NOMO-1 (cell line): ENCODE measurements around the gene SIAH1.
"Not testable (repeated sequence)": the region's sequence is repeated elsewhere in the genome, so short reads cannot be mapped to it uniquely, and the experiment has no call there.

ENCODE experiments used
- DNase-seq, 2 experiments: peaks; one replicate each; lab custom pipeline; 2025; ENCODE audit not compliant: unreplicated experiment in 2 of 2; lab: John Stamatoyannopoulos, UW

Gene SIAH1

DNA sequence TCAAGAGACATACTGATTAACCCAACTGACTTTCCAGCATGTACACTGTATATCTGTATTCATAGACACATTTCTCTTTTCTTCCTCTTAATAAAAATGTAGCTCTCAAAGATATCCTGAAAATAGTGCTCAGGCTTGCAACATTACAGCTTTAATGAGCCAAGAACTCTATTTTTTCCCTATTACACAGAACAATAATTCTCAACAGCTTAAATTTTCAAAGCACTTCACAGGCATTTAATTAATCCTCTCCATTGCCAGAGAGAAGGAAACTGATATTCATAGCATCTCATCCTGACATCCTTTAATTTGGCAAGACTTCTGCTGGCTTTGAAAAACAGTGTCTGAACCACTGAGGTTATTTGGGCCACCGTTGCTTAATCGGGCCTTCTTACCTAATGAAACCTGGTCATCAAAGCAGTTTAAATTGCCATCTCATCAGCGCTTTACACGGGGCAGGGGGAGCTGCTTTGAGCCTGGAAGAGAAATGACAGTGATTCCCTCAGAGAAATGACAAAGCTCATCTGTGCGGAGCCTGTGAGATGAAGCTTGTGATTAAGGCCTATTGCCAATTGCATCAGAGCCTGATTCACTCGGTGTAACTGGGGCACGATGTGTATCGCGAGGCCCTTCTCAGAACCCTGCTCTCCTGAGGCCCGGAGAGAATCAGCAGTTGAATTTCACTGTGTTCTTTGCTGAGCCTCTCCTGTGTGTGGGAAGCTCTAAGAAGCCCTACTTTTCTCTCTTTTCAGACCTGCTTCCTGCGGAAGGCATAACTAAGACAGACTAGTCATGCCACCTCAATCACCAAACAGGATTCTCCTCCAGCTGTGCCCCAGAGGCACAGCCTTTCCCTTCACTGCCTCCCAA lies 8.5 kb upstream of the SIAH1 start:
- DNase-seq, result no peak

DNA sequence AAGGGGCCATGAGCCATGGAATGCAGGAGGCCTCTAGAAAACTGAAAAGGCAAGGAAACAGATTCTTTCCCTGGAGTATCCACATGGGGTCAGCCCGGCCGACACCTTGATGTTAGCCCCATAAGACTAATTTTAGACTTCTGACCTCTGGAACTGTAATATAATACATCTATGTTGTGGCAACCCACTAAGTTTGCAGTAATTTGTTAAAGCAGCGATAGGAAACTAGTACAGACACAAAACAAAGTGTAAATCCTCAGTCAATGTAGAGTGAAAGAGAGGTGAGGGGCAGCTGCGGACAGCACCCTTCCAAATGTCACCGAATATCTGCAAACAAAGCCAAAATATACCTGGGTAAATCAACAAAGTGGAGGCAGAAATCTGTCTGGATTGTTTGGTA lies 7.2 kb upstream of the SIAH1 start:
- no peak for DNase-seq

DNA sequence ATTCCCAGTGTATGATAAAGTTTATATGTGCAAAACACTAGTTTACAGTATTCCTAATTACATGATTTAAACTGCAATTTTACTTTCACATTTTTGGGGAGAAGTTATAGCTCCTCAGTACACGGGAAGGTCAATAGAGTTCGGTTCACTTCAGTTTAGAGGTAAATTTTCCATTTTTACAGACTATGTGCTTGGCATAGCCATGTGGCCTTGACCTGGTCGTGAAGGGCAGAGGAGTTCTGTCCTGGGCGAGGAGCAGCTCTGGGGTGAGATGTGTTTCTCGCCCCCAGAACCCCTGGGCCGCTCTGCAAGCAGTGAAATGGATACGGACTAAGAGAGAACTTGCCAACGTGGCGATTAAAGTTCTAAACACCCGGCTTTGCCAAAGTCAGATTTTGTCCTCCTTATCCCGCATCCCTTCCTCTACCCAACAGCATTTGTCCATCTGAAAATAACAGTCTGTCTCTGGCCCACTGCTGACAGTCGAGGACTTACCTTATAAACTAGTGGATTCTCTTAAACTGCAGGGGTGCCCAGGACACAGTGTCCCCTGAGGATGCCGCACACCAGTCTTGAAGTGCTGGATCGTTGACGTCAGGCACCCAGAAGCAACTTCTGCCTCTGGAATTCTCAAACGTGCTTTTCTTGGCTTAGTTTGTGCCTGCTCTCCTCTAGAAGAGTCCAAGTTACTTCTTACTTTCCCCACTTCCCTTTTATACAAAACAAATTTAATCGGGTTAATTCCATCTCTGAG lies 1.5 kb upstream of the SIAH1 start:
- DNase-seq, result no peak

DNA sequence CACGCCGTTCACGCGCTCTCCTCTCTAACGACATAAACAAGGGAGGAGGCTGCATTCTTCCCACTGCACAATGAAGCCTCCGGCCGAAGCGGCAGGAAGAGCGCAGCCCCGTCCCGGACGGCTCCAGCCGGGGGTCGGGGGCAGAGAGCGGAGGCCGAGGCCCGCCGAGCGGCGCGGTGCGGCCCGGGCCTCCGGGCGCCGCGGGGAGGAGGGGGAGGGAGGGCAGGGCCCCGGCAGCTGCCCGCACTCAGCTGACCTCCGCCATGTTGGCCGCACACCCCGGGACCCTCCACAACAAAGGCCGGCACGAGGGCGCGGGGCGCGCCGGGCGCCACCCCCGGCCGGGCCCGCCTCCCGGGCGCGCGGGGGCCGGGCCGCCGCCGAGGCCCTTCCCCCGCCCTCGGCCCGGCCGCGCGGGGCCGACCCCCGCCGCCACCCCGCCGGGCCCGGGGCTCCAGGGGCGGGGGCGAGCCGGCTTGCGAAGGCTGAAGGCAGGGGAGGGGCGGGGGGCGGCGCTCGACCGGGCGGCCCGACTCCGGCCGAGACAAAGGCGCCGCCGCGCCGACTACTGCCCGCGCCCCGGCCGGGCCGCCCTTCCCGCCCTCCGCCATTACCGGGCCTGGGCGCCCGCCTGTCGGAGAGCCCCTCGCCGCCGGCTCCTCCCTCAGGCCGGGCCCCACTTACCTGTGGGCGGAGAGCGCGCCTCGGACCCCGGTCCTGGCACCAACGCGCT lies 527 bp downstream of the SIAH1 start:
- DNase-seq, result peak; percentile 20 to 38

DNA sequence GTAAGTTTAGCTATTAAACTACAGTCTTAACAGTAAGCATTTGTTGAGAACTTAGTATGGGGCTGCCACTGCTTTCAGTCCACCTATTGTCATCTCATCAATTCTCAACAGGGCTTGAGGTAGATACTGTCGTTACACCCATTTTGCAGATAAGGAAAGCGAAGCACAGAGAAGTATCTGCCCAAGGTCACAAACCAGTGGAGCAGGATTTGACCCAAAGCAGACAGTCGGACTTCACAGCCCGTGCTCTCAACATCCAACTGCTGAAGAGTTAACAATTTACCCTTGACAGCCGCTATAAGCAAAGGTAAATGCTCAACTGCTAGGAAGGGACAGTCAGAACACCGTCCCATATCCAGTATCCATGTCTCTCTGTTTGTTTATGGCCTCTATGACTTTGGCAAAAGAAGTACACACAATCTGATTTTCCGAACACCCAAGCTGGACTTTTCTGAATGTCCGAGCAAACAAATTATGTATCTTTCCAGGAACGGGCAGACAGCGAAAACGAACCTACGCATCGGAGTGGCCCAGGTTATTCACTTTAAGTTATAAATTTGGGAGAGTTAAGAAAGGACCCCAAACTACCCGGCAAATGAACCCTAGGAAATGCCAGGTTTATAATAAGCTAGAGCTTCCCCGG lies 1.2 kb downstream of the SIAH1 start:
- DNase-seq, result peak in 1 of 2 experiments; percentile 33

DNA sequence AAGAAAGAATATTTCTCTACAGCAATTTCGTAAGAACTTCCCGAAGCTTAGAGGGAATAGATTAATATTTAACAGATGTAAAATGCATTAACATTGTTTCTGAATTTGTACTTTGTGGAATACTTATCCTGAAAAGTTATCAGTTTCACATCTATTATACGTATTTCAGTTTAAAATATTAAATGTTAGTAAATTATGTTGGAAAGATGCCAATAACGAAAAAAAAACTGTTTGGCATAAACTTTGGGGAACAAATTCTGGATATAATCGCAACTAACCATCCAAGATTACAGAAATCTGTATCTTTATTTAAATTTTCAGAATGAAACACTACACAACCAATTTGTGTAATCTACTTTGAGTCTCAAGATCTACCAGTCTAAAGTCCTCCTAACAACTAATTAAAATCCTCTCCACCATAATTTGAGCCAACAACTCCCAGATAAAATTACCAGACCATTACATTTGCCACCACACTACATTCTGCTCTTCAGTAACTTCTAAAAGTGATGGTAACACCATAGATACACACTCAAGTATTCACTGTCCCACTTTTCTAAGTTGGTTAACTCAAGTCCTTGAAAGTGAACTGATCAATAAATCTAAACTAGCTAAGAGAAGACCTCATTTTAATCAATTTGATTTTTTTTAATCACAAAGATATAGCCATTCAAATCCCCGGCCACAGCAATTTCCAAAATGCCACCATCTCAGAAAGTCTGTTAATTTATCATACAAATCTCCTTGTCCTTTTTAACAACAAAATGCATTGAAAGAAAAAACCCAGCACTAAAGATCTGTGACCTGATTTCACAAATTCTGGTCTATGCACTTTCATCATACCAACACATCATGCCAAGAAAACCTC lies 2.0 kb downstream of the SIAH1 start:
- no peak for DNase-seq

DNA sequence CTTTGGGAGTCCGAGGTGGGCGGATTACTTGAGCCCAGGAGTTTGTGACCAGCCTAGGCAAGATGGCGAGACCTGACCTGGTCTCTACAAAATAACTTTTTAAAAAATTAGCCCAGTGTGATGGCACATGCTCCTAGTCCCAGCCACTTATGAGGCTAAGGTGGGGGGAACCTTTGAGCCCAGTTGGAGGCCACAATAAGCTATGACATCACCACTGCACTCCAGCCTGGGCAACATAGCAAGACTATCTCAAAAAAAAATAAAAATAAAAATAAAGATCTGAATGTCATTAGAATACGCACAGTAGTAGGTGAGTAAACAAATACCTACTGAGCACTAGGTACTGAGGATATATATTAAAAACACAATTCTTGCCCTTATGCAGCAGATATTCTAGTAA lies 3.1 kb downstream of the SIAH1 start:
- DNase-seq, result no peak

DNA sequence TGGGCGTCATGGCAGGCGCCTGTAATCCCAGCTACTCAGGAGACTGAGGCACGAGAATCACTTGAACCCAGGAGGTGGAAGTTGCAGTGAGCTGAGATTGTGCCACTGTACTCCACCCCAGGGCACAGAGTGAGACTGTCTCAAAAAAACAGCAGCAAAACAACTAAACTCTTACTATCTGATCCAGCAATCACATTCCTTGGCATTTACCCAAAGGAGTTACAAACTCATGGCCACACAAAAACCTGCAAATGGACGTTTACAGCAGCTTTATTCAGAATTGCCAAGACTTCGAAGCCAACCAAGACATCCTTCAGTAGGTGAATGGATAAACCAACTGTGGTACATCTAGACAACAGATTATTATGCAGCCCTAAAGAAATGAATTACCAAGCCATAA lies 4.0 kb downstream of the SIAH1 start:
- no peak for DNase-seq

DNA sequence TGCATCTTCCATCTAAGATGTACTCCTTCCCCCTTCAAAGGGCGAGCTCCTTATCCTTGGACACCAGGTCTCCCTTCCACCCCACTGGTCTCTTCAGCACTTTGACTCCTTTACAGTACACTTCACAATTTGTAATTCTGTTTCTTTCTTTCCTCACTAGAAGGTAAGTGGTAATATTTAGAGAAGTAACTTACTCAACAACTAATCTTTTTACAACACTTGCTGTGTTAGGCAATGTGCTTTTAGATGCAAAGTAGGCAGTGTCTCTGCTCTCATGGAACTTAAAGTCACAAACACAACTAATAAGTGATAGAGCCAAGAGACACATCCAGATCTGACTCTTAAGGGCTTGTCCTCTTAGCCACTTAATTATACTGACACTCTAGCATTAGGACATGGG lies 6.4 kb downstream of the SIAH1 start:
- DNase-seq, result peak; percentile 39 to 93

DNA sequence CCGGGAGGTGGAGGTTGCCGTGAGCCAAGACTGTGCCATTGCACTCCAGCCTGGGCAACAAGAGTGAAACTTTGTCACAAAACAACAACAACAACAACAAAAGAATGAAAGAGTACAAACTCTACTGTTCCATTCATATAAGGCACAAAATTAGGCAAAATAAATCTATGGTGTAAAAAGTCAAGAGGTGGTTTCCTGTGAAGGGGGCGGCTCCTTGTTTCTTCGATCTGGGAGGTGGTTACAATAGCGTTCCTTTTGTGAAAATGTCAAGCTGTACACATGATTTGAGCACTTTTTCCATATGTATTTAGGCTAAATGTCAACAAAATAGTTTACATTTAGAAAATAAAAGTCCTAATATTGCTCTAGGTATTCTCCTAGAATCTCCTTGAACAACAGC lies 6.9 kb downstream of the SIAH1 start:
- no peak for DNase-seq

DNA sequence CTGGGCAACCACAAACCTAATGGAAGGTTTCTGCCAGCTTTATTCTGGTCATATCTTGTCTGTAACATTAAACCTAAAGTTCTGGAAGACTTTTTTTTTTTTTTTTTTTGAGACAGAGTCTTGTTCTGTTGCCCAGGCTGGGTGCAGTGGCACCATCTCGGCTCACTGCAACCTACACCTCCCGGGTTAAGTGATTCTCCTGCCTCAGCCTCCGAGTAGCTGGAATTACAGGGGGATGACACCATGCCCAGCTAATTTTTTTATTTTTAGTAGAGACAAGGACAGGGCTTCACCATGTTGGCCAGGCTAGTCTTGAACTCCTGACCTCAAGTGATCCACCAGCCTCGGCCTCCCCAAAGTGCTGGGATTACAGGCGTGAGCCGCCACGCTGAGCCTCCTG lies 7.9 kb downstream of the SIAH1 start:
- not testable (repeated sequence) for DNase-seq

DNA sequence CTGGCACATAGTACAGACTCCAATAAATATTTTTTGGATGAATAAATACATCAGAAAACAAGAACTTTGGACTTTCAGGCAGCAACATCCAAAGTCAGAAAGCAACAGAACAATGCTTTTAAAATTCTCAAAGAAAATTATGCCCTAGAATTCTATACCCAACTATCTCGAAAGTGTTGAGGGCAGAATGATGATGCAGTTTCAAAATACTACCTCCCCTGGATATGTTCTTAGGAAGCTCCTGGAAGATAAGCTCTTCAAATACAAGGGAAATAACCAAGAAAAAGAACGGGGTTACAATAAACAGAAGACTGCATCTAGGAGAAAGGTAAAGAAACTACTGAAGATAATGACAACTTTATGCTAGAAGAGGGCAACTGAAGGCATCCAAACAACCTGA lies 11.0 kb downstream of the SIAH1 start:
- no peak for DNase-seq

DNA sequence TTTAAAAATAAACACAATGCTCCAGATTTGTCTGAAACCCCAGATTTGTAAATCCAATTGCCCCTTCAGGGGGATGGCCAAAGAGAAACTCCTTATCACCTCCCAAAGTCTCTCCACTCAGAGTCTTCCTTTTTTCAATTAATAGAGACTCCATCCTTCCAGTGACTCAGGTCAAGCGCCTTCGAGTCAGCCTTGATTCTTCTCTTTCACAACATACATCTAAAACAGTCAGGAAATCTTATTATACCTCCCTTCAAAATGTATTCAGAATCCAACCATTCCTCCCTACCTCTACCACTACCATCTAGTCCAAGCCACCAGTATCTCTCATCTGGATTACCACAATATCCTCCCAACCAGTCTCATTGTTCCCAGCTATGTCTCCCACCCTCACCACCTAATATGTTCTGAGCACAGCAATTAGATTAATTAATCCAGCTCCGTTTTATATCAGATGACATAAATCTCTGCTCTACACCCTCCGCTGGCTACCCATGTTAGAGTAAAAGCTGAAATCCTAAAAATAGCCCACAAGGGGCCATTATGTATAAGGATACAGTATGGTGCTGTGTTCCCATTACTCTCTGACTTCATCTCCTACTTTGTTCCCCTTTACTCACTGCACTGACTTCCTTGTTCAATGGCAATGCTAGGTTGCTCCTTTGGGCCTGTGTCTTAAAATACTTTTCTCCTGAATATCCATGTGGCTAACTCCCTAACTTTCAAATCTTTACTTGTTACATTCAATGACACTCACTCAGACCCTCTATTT lies 11.8 kb downstream of the SIAH1 start:
- DNase-seq, result no peak

DNA sequence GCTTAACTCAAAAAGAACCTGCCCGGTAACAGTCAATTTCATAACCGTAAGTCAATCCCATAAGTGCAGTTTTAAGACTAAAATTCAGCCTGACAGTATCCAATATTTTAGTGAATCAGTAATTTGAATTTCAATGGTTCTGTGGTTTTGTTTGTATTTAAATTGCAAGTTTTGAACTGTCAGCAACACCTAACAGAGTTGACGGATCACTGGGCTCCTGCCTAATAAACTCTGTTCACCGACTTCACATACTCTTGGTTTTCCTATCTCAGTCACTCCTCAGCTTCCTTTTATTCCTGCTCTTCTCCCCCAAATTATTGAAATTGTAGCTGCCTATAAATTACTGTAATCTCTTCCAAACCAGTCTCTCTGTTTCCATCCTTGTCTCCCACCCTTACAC lies 12.5 kb downstream of the SIAH1 start:
- DNase-seq, result no peak

DNA sequence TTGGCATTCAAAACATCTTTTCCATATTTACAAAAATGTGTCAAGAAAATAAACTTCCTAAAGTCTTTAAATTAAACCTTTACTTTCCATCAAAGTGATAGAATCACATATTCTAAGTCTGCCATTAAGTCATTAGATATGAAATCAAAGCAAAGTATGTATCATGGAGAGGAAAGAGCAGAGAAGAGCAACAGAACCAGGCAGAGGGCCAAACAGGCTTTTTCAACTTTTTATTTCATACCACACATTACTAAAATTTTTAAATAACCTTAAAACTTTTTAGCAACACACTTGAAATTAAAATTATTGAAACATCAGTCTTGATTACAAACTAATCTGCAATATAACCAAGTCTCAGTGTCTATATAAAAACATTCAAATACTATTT lies 13.8 kb downstream of the SIAH1 start:
- DNase-seq, result no peak

DNA sequence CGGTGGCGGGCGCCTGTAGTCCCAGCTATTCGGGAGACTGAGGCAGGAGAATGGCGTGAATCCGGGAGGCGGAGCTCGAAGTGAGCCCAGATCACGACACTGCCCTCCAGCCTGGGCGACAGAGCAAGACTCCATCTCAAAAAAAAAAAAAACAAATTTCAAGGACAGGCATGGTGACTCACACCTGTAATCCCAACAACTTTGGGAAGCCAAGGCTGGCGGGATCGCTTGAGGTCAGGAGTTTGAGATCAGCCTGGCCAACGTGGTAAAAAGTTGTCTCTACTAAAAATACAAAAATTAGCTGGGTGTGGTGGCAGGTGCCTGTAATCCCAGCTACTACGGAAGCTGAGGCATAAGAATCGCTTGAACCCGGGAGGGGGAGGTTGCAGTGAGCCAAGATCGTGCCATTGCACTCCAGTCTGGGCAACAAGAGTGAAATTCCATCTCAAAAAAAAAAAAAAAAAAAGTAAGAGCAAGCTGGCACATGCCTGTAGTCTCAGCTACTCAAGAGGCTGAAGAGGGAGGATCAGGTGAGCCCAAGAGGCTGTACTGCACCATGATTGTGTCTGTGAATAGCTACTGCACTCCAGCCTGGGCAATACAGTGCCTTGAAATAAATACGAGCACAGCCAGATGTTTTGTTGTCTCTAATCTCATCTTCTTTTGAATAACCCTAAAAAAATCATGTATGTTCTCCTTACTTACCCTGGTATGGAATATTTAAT lies 14.4 kb downstream of the SIAH1 start:
- not testable (repeated sequence) for DNase-seq

DNA sequence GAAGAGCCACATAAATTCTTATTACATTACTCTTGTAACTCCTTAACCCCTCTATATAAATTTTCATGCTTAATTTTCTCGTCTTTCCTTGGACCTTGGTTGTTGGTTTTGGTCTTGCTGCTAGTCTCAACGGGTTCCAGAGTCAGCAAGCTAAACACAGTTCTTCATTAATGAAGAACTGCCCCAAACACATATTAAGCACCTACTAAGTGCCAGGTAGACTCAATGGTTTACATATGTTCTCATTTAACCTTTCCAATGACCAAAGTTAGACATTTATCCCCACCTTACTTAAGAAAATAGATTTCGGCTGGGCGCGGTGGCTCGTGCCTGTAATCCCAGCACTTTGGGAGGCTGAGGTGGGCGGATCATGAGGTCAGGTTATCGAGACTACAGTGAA lies 15.0 kb downstream of the SIAH1 start:
- DNase-seq, result no peak

DNA sequence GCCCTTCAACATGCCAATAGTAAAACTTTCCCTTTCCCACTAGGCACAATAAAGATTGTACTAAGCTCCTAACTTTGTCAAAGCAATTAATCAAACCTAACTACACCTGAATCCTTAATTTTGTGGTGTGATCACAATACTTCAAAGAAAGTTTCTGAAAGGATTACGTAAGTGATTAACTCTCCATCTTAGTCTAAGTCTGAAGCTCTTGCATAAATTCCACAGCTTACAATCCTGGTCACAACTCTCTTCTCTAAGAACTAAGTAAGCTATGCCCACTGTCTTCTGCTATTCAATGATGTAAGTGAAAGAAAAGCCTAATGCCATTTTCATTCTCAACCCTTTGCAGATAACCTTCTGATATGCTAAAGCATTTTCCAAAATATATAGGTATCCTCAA lies 15.4 kb downstream of the SIAH1 start:
- no peak for DNase-seq
